ENCODE results near the gene MMAA. TPM values are rescaled to one million over a fixed set of nuclear protein-coding genes. Genes with fewer than 3 reads are reported as not detected.
"Not testable (repeated sequence)": the region's sequence is repeated elsewhere in the genome, so short reads cannot be mapped to it uniquely, and the experiment has no call there.

MMAA gene
- polyA plus RNA-seq, 3 donors, result 2.1 to 4.0 (median 2.5) TPM

GRCh38 chr4:145686991-145687390, 67.8 kb downstream of the MMAA start:
- no peak overlapping the region for H2AFZ ChIP-seq (ENCODE audit: insufficient read depth, low read depth, low read length, poor library complexity, severe bottlenecking)
- no peaks in the 10 kb centered on the region for H4K20me1 ChIP-seq (ENCODE audit: insufficient read depth, low read length)
- no peak overlapping the region for H3K9ac ChIP-seq (ENCODE audit: insufficient read depth, low read length, poor library complexity, severe bottlenecking)
- H3K9me3 Mint-ChIP-seq, result peaks cover 0 to 5% (median 1%) of the 10 kb centered on the region in 7 donors
- no peaks in the 10 kb centered on the region for H3K9me3 ChIP-seq (replicated peaks in 1 of 2; ENCODE audit: control insufficient read depth in 1 of 2, insufficient read depth in 1 of 2, low read length in 2 of 2)
- intact Hi-C loops (cut with micrococcal nuclease), result no loop called here
- no peaks in the 10 kb centered on the region for H3K27me3 ChIP-seq (ENCODE audit: control insufficient read depth in 2 of 2, insufficient read depth in 2 of 2, low read length in 2 of 2)
- no peaks in the 10 kb centered on the region for H3K4me1 Mint-ChIP-seq
- H3K4me3 Mint-ChIP-seq, result no peak overlapping the region
- no peaks in the 10 kb centered on the region for H3K36me3 Mint-ChIP-seq
- no peak for TF ChIP-seq CTCF (IDR thresholded peaks at IDR 0.05)
- DNase-seq, result no peak
- H3K27ac Mint-ChIP-seq, result peak overlapping the region in 1 of 7 donors; percentile 43
- H3K4me3 ChIP-seq (replicated peaks in 1 of 3; ENCODE audit: low read depth in 2 of 3, low read length in 3 of 3), result no peak overlapping the region
- H3K4me2 ChIP-seq (replicated peaks; ENCODE audit: extremely low read depth, low read length, poor library complexity, severe bottlenecking), result no peak overlapping the region
- H3K4me1 ChIP-seq (ENCODE audit: control insufficient read depth in 1 of 2, insufficient read depth in 2 of 2, low read length in 2 of 2), result no peaks in the 10 kb centered on the region
- WGBS (ENCODE audit: insufficient coverage), result no CpG with 5 or more reads among the region's 2 CpGs
- no peaks in the 10 kb centered on the region for H3K79me2 ChIP-seq (ENCODE audit: insufficient read depth, low read length)
- peaks cover 0 to 4% (median 3%) of the 10 kb centered on the region in 3 donors for H3K27me3 Mint-ChIP-seq (ENCODE audit: low read depth in 3 of 3)
- H3K36me3 ChIP-seq (replicated peaks in 1 of 2; ENCODE audit: control insufficient read depth in 1 of 2, insufficient read depth in 2 of 2, low read length in 2 of 2), result no peaks in the 10 kb centered on the region
- no peak overlapping the region for H3K27ac ChIP-seq (ENCODE audit: low read depth in 1 of 2, low read length in 2 of 2)

- intact Hi-C loops (cut with micrococcal nuclease), result no loop called here
- no CpG with 5 or more reads among the region's 3 CpGs for WGBS (ENCODE audit: insufficient coverage)
Measured at GRCh38 chr4:145690610-145691009, 71.4 kb downstream of the MMAA start.

GRCh38 chr4:145691416-145691815, 72.2 kb downstream of the MMAA start:
- H3K27me3 ChIP-seq (ENCODE audit: control insufficient read depth in 2 of 2, insufficient read depth in 2 of 2, low read length in 2 of 2); H3K4me1 ChIP-seq (ENCODE audit: control insufficient read depth in 1 of 2, insufficient read depth in 2 of 2, low read length in 2 of 2); H3K9me3 ChIP-seq (replicated peaks in 1 of 2; ENCODE audit: control insufficient read depth in 1 of 2, insufficient read depth in 1 of 2, low read length in 2 of 2); H3K9ac ChIP-seq (ENCODE audit: insufficient read depth, low read length, poor library complexity, severe bottlenecking); H3K4me2 ChIP-seq (replicated peaks; ENCODE audit: extremely low read depth, low read length, poor library complexity, severe bottlenecking); DNase-seq; H3K4me3 Mint-ChIP-seq; H3K27ac ChIP-seq (ENCODE audit: low read depth in 1 of 2, low read length in 2 of 2); H3K36me3 ChIP-seq (replicated peaks in 1 of 2; ENCODE audit: control insufficient read depth in 1 of 2, insufficient read depth in 2 of 2, low read length in 2 of 2); H4K20me1 ChIP-seq (ENCODE audit: insufficient read depth, low read length); intact Hi-C loops (cut with micrococcal nuclease); H3K79me2 ChIP-seq (ENCODE audit: insufficient read depth, low read length); H3K27ac Mint-ChIP-seq; H3K4me3 ChIP-seq (replicated peaks in 1 of 3; ENCODE audit: low read depth in 2 of 3, low read length in 3 of 3); H3K27me3 Mint-ChIP-seq (ENCODE audit: low read depth in 3 of 3); H3K36me3 Mint-ChIP-seq; H3K9me3 Mint-ChIP-seq; H3K4me1 Mint-ChIP-seq; H2AFZ ChIP-seq (ENCODE audit: insufficient read depth, low read depth, low read length, poor library complexity, severe bottlenecking): not testable (repeated sequence)
- WGBS (ENCODE audit: insufficient coverage), result no CpG with 5 or more reads among the region's 2 CpGs

More at GRCh38 chr4:145690610-145691009, 71.4 kb downstream of the MMAA start:
- no peak overlapping the region for H3K4me3 ChIP-seq (replicated peaks in 1 of 3; ENCODE audit: low read depth in 2 of 3, low read length in 3 of 3)
- DNase-seq, result no peak
- H3K4me1 ChIP-seq (ENCODE audit: control insufficient read depth in 1 of 2, insufficient read depth in 2 of 2, low read length in 2 of 2), result no peaks in the 10 kb centered on the region
- H3K4me3 Mint-ChIP-seq, result no peak overlapping the region
- no peaks in the 10 kb centered on the region for H3K79me2 ChIP-seq (ENCODE audit: insufficient read depth, low read length)
- H2AFZ ChIP-seq (ENCODE audit: insufficient read depth, low read depth, low read length, poor library complexity, severe bottlenecking), result no peak overlapping the region
- H3K9ac ChIP-seq (ENCODE audit: insufficient read depth, low read length, poor library complexity, severe bottlenecking), result no peak overlapping the region
- no peak for TF ChIP-seq CTCF (IDR thresholded peaks at IDR 0.05)
- H3K9me3 ChIP-seq (replicated peaks in 1 of 2; ENCODE audit: control insufficient read depth in 1 of 2, insufficient read depth in 1 of 2, low read length in 2 of 2), result no peaks in the 10 kb centered on the region
- peaks cover 0 to 6% (median 0%) of the 10 kb centered on the region in 7 donors for H3K9me3 Mint-ChIP-seq
- H3K27ac ChIP-seq (ENCODE audit: low read depth in 1 of 2, low read length in 2 of 2), result no peak overlapping the region
- no peak overlapping the region for H3K4me2 ChIP-seq (replicated peaks; ENCODE audit: extremely low read depth, low read length, poor library complexity, severe bottlenecking)
- no peaks in the 10 kb centered on the region for H3K36me3 Mint-ChIP-seq
- H3K36me3 ChIP-seq (replicated peaks in 1 of 2; ENCODE audit: control insufficient read depth in 1 of 2, insufficient read depth in 2 of 2, low read length in 2 of 2), result no peaks in the 10 kb centered on the region
- no peaks in the 10 kb centered on the region for H3K27me3 ChIP-seq (ENCODE audit: control insufficient read depth in 2 of 2, insufficient read depth in 2 of 2, low read length in 2 of 2)
- H3K27ac Mint-ChIP-seq, result no peak overlapping the region
- H3K27me3 Mint-ChIP-seq (ENCODE audit: low read depth in 3 of 3), result peaks cover 2 to 4% (median 3%) of the 10 kb centered on the region in 3 donors
- H3K4me1 Mint-ChIP-seq, result no peaks in the 10 kb centered on the region
- no peaks in the 10 kb centered on the region for H4K20me1 ChIP-seq (ENCODE audit: insufficient read depth, low read length)
